HG03139 (cell line): Measurements from ENCODE around the gene SIPA1.

ENCODE experiments used
- ATAC-seq: cut with Tn5 transposase; IDR thresholded peaks from one replicate; pipeline ENCODE4 v1.9.1; 2021; ENCODE audit not compliant: unreplicated experiment

SIPA1 gene

GRCh38 chr11:65637794-65638419, at the start of gene SIPA1:
SIPA1 (plus strand) TSS chr11:65638101; CDS start chr11:65640922, 2,821 bp downstream.
- ATAC-seq: no peak

DNA sequence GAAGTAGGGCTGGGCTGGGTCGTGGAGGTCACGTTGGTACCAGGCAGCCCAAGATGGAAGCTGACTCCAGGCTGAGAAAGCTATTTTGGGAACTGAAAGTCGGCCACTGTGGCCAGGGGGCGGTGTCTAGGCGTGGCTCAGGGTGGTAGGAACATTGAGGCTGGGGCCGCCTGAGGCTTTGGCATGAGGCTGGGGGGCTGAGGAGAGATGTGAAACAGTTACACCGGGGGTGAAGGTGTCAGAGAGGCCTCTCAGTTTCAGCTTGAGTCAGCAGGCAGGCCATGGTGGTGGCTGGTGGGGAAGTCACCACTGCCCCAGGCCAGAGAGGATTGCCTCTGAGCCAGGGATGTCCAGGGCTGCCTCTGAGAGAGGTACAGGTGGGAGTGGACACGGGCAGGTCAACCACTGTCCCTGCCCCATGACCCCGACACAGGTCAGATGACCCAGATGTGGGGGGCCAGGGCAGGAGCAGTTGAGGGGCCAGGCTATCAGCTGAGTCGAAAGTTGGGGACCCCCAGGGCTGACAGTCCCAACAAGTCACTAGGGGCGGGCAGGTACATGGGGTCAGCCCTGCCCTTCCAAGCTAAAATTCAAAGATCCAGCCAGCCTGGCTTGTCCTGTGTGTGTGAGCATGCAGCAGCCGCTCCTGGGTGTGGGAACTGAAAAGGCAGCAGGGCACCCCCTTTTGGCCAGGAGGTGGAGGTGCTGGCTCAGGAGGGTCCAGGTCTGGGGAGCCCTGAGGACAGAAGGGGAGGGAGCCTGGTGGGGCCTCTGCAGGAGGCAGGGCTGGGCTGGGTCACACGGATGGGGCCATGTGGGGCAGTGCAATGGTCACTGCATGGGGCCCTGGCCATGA, 49.5 kb upstream of the SIPA1 start:
- ATAC-seq: peak; percentile 71

- ATAC-seq: no peak
Measured at GRCh38 chr11:65589444-65590239, 48.3 kb upstream of the SIPA1 start.

DNA sequence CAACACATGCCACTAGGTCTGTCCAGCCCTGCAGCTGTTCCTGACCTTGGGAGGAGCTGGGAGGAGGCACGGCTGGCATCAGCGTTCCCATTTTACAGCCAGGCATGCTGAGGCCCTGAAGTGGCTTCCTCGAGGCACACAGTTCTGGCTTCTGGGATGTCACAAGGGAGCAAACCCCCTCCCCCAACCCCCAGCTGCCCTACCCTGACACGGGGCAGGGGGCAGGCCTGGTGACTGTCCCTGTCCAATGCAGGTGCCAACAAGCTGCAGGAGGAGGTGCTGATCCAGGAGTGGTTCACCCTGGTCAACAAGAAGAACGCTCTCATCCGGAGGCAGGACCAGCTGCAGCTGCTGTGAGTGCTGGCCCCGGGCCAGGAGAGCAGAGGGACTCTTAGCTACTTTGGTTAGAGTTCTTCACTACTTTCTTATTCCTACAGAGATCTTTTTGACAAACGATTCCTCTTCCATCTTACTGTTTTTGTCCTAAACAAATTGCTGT, 47.6 kb upstream of the SIPA1 start:
- ATAC-seq: no peak

GRCh38 chr11:65591939-65592857, 45.7 kb upstream of the SIPA1 start:
- no peak for ATAC-seq

GRCh38 chr11:65592858-65593517, 44.9 kb upstream of the SIPA1 start:
- no peak for ATAC-seq

DNA sequence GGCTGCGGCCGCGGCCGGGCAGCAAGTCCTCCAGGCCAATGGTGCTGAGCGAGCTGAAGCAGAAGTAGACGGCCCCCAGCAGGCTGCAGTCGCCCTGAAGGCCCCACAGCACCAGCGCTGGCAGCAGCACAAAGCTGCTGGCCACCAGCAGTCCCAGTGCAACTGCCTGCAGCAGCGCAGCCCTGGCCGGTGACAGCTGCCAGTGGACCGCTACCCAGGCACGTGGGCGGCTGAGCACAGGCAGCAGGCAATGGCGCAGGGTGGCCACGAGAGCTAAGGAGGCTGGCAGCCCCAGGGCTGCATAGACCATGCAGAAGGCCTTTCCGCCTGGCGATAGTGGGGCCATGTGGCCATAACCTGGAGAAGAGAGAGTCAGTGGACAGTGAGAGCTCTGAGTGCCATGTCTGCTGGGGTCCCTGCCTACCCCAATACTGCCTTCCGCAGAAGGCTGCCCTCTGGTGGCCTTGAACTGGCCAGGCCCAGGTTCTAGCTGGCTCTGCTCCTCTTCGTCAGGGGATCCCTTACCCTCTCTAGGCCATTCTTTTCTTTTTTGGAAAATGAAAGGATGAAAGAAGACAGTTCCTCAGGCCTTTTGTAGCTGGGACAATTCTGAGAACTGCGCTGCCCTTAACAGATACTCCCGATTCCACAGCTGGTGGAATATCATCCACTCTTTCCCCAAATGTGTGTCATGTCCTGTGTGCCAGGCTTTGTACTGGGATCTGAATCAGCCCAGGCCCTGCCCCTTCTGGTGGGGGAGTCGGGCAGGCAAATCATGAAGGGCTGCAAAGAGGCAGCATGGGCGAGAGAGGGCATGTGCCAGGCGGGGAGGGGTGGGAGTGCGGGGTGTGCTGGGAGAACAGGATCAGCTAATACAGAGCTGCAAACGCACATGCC, 44.1 kb upstream of the SIPA1 start:
- no peak for ATAC-seq

DNA sequence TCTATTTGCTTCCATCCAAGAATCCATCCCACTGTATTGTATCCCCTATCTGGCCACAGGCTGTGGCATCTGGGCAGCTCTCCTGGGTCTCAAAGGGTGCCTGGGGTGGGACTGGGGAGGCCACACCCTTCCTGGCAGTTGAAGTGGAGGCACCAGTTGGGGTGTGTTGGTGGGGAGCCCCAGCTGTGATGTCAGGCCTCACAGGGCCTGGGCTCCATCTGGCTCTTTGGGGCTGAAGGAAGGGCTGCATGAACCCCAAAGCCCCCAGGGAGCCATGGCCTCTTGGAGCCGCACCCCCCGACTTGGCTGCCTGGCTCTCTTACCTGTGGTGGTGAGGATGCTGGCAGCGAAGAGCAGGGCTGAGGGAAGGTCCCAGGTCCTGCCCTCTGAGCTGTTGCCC, 42.8 kb upstream of the SIPA1 start:
- ATAC-seq: no peak

GRCh38 chr11:65595543-65596281, 42.2 kb upstream of the SIPA1 start, which contains the start of gene KCNK7:
KCNK7 (minus strand) TSS chr11:65595800; CDS start chr11:65595772, 28 bp downstream.
- no peak for ATAC-seq

GRCh38 chr11:65596520-65596919, 41.4 kb upstream of the SIPA1 start:
- ATAC-seq: no peak

GRCh38 chr11:65598258-65598699, 39.6 kb upstream of the SIPA1 start:
- no peak for ATAC-seq

GRCh38 chr11:65599216-65599954, 38.5 kb upstream of the SIPA1 start:
- ATAC-seq: no peak

- ATAC-seq: no peak
Measured at GRCh38 chr11:65599955-65600246, 38.0 kb upstream of the SIPA1 start.

DNA sequence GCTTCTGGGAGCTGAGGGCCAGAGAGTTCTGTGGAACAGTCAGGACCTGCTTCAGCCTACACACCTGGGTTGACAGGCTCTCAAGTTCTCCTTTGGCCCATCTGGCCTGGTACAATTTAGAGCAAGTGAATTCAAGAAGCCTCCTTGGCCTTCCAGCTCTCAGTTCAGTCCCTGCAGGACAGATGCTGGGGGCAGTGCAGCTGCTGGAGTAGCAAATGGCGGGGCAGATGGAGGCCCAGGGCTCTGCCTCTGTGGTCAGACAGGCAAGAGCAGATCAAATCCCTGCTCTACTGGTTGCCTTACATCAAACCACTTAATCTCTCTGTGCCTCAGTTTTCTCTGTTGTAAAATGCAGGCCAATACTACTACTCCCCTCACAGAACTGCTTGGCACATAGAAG, 33.6 kb upstream of the SIPA1 start:
- no peak for ATAC-seq

GRCh38 chr11:65606876-65607613, 30.9 kb upstream of the SIPA1 start:
- ATAC-seq: no peak

DNA sequence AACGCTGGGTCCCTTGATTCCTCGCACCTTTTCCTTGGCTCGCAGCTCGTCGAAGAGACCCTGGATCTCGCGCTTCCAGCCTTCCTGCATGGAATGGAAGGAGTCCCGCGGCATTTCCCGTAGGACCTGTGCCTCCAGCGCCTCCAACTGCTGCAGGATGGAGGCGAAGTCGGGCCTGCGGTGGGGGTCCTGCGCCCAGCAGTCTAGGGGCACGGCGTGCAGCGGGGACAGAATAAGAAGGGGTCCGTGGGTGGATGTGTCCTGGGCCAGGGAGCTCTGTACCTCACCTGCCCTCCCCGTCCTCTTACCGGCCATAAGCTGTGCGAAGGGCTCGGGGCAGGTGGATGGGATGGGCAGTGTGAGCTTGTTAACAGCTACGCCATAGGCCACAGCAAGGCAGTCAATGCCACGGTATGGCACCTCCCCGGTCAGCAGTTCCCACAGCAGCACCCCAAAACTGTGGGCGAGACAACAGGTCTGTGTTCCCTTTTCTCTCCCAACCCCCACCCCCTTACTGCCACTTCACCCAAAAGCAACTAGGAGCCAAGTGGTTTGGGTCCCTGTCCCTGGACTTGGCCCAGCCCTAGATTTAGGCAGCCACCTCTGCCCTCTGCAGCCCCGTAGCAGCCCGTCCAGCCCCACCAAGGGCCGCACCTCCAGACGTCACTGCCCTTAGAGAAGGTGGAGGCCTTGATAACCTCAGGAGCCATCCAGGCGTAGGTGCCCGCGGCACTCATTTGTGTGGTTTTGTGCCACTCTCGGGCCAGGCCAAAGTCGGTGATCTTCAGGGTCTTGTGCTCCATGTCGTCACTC, 30.1 kb upstream of the SIPA1 start:
- no peak for ATAC-seq
